Central memory CD8-positive, alpha-beta T cell (primary cell): ENCODE results near the gene UNCX.
"Not testable (repeated sequence)": the region's sequence is repeated elsewhere in the genome, so short reads cannot be mapped to it uniquely, and the experiment has no call there.

ENCODE experiments used
- ATAC-seq: fragments of 150-1000 bp; cut with Tn5 transposase; replicated peaks from 2 replicates; pipeline ENCODE4 v1.10.0; 2022; ENCODE audit warnings: mild to moderate bottlenecking, moderate FRiP score, moderate number of reproducible peaks; ENCODE audit not compliant: poor library complexity, severe bottlenecking; ENCODE audit errors: extremely low read depth
- DNase-seq, 2 donors: peaks; one replicate each; pipeline ENCODE4 v3.0.0; 2021; ENCODE audit warnings: low spot score in 2 of 2
- H3K27ac Mint-ChIP-seq: one replicate; pipeline ENCODE4 v1.8.0; 2022; ENCODE audit warnings: low read depth, mild to moderate bottlenecking, moderate library complexity, mixed read lengths
- H3K27me3 Mint-ChIP-seq: one replicate; pipeline ENCODE4 v1.8.0; 2022; ENCODE audit warnings: mixed read lengths
- H3K36me3 Mint-ChIP-seq: one replicate; pipeline ENCODE4 v1.8.0; 2022; ENCODE audit warnings: mild to moderate bottlenecking, moderate library complexity, mixed read lengths; ENCODE audit not compliant: insufficient read depth
- H3K4me1 Mint-ChIP-seq: one replicate; pipeline ENCODE4 v1.8.0; 2022; ENCODE audit warnings: mixed read lengths
- H3K4me3 Mint-ChIP-seq: one replicate; pipeline ENCODE4 v1.8.0; 2022; ENCODE audit warnings: mild to moderate bottlenecking, moderate library complexity, mixed read lengths
- H3K9me3 Mint-ChIP-seq: one replicate; pipeline ENCODE4 v1.8.0; 2022; ENCODE audit warnings: mixed read lengths

Gene UNCX

DNA sequence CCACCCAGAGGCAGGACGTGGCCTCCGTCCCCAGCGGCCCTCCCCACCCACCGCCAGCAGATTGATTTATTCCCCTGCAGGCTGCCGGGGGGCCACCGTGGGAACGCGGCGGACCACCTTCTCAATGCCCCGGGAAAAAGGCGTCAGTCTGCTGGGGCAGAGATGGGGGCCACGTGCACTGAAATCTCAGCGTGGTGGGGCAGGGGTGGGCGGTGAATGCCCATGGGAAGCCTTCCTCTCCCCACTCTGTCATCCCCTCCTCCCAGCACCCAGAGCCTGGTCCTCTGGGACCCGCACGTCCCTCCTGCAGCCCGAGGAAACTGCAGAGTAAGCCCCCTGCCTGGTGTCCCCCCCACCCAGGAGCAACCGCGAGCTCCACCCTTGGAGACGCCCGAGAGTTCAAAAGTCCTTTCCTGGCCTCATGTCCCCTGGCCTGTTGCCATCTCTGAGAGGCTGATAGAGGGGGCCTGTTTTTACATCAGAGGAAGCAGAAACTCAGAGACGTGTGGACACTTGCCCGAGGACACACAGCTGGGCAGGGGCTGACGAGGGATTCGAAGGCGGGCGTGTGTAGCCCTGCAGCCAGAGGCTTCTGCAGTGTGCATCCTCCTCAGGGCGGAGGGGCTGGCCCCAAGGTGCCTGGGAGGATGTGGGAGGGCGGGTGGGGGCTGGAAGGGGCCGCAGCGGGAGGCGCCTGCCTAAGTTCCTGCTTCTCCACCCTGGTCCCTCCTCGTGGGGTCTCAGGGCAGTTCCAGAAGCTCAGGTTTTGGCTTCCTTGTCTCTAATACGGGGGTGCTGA, 21.8 kb downstream of the UNCX start:
- Mint-ChIP-seq H3K27ac (no peak overlapping the region), H3K4me3 (peak overlapping the region; percentile 31), H3K9me3 (no peaks in the 10 kb centered on the region), H3K4me1 (no peaks in the 10 kb centered on the region), H3K27me3 (peaks cover 59% of the 10 kb centered on the region), H3K36me3 (no peaks in the 10 kb centered on the region)
- ATAC-seq (no peak), DNase-seq (no peak)

DNA sequence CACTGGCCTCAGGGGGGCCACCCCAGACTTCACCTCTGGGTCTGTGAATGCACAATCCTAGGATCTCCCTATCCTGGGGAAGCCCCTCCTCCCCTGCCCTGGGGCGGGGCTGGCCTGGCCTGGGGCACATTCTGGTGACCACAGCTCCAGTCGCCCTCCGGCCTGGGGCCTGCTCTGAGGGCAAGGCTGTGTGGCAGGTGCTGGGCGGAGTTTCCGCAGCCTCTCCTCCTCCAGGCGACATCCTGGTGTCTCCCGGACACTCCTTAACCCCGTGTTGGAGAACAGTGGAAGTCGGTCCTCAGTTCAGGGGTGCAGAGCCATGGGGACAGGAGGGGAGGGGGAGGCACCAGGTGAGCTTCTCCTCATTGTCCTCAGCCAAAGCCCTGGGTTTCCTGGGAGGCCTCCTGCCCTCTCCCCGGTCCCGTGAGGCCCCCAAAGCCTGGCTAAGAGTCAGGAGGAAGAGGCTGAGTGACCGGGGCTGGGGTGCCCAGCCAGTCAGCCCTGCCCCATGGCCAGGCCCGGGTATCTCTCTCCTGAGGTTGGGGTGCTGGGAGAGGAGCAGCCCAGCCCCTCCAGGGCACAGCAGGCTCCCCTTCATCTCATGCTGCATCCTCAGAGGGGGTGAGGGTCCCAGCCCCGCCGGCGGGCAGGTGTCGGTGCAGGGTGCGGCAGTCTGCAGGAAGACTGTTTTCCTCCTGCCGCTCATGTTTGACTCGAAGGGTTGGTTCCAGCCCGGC, 22.6 kb downstream of the UNCX start:
- Mint-ChIP-seq H3K36me3 (no peaks in the 10 kb centered on the region), H3K27me3 (peaks cover 53% of the 10 kb centered on the region), H3K27ac (no peak overlapping the region), H3K4me1 (no peaks in the 10 kb centered on the region), H3K9me3 (no peaks in the 10 kb centered on the region), H3K4me3 (no peak overlapping the region)
- ATAC-seq (no peak), DNase-seq (no peak)

DNA sequence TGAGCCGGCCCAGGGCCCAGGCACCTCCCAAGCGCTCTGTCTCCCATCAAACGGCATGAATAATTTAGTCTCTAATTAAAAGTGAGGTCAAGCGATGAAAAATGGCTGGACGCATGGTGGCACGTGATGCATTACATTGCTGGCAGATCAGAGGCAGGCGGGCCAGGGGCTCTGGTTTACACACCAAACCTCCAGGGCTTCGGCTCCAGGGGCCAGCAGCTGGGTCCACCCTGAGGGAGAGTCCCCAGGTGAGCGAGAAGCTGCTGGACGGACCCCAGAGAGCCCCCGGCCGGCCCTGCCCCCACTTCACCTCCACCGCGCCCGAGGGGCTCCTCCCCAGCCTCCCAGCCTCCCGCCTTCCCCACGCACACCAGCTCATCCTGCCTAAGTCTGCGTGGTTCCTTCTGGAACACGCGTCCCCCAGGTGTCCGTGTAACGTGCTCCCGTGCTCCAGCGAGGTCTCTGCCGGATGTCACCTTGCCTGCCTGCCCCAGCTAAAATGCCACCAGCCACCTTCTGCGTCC, 23.2 kb downstream of the UNCX start:
- no peaks in the 10 kb centered on the region for H3K9me3 Mint-ChIP-seq
- no peak overlapping the region for H3K4me3 Mint-ChIP-seq
- ATAC-seq (no peak), DNase-seq (no peak)
- H3K36me3 Mint-ChIP-seq, result no peaks in the 10 kb centered on the region
- peaks cover 53% of the 10 kb centered on the region for H3K27me3 Mint-ChIP-seq
- no peak overlapping the region for H3K27ac Mint-ChIP-seq
- H3K4me1 Mint-ChIP-seq, result no peaks in the 10 kb centered on the region

DNA sequence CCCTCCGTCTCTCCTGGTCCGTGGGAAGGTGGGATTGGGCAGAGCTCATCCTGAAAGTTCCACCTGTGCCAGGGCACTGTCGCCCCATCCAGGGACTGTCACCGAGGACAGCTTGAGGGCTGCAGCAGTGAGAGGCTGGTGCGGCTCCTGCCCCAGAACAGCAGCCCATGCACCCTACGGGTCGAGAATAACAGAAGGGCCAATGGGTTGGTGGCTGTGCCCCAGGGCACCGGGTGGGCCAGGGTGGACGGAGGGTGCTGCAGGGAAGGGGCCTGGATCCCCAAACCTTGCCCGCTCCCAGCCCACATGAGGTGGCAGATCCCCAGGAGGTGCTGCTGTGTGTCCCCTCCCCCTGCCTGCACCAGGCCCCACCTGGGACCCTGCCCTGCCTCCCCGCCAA, 23.9 kb downstream of the UNCX start:
- Mint-ChIP-seq H3K27ac (no peak overlapping the region), H3K4me3 (no peak overlapping the region), H3K4me1 (no peaks in the 10 kb centered on the region), H3K27me3 (peaks cover 50% of the 10 kb centered on the region), H3K9me3 (no peaks in the 10 kb centered on the region), H3K36me3 (no peaks in the 10 kb centered on the region)
- DNase-seq (no peak), ATAC-seq (no peak)

DNA sequence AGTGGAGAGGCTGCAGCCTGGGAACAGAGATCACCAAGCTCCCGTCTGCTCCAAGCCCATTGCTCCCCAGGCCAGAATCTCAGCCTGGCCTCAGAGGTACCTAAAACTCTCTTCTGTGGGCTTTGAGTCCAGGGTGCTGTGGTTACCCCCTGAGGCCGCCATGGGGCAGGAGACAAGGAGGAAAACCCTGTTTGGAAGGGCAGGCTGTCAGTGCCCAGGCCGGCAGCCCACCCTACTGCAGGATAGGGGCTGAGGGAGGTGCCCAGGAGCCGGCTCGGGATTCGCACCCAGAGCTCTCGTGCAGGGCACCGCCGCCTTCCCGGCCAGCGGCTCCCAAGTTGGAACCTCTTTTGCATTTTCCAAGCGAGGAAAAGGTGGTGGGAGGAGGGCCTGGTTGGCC, 24.5 kb downstream of the UNCX start:
- H3K36me3 Mint-ChIP-seq, result no peaks in the 10 kb centered on the region
- DNase-seq (no peak), ATAC-seq (no peak)
- no peak overlapping the region for H3K27ac Mint-ChIP-seq
- H3K4me1 Mint-ChIP-seq, result no peaks in the 10 kb centered on the region
- H3K9me3 Mint-ChIP-seq, result no peaks in the 10 kb centered on the region
- no peak overlapping the region for H3K4me3 Mint-ChIP-seq
- peaks cover 49% of the 10 kb centered on the region for H3K27me3 Mint-ChIP-seq

DNA sequence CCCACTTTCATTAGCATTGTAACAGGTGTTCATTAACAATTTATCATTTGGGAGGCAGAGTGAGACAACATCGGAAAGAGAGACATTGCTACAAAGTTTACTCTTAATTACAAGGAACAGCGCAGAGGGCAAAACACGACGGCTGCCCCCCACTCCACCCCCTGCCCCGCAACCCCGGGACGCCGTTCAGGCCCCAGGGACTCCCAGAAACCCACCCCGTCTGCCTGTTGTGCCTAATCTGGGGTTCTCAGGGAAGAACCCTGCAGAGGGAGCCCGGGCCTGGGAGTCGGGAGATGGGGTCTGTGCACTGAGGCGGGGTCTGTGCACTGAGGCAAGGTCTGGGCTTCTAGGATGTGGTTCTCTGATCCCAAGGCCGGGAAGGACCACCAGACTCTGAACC, 25.2 kb downstream of the UNCX start:
- ATAC-seq (no peak), DNase-seq (no peak)
- Mint-ChIP-seq H3K4me3 (no peak overlapping the region), H3K9me3 (no peaks in the 10 kb centered on the region), H3K27me3 (peaks cover 44% of the 10 kb centered on the region), H3K4me1 (no peaks in the 10 kb centered on the region), H3K27ac (no peak overlapping the region), H3K36me3 (no peaks in the 10 kb centered on the region)

DNA sequence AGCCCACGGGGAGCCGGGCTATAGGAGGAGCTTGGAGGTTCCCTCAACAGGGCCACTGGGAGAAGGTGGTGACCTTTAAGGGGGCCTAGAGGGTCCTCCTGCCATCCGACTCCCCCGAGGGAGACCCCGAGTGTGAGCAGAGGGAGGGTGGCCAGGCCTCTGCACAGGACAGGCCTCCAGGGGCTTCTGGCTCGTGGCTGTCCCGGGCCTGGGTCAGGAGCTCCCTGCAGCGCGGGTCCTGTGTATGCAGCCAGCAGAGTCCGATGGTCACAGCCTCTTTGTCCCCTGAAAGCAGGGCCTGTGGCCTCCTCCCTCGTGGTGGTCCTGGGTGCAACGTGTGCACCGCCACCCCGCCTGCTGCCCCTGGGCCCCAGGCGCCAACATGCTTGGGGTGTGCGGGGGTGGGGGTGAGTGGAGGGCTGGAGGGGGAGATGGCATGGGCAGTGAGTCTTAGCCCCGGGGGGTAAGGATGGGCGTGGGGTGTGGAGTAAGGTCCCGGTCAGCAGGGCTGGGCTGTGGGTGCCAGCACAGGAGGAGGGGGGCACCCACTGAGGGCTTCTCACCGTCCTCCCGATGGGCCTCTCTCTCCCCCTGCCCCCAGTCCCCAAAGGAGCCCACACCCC, 27.1 kb downstream of the UNCX start:
- Mint-ChIP-seq H3K9me3 (no peaks in the 10 kb centered on the region), H3K4me1 (no peaks in the 10 kb centered on the region), H3K27ac (no peak overlapping the region), H3K4me3 (no peak overlapping the region), H3K27me3 (peaks cover 40% of the 10 kb centered on the region), H3K36me3 (no peaks in the 10 kb centered on the region)
- ATAC-seq, result no peak
- no peak for DNase-seq

DNA sequence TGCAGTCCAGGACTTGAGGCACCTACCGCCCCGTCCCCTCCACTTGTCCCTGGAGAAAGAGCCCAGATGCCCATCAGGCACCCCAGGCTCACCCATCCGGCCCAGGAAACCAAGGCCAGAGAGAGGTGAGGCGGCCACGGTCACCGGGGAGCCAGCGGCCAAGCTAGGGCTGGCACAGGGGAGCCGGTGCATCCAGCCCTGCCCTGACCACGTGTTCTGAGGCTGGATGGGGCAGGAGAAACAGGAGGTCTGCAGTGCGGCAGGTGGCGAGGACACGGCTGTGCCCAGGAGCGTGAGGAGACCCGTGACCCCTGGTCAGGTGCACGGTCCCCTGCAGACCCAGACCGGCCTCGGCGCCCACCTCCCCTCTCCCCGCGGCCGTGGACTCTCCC, 27.6 kb downstream of the UNCX start:
- Mint-ChIP-seq H3K27ac (no peak overlapping the region), H3K9me3 (no peaks in the 10 kb centered on the region), H3K4me1 (no peaks in the 10 kb centered on the region), H3K4me3 (no peak overlapping the region), H3K27me3 (peaks cover 45% of the 10 kb centered on the region), H3K36me3 (no peaks in the 10 kb centered on the region)
- ATAC-seq, result no peak
- no peak for DNase-seq

DNA sequence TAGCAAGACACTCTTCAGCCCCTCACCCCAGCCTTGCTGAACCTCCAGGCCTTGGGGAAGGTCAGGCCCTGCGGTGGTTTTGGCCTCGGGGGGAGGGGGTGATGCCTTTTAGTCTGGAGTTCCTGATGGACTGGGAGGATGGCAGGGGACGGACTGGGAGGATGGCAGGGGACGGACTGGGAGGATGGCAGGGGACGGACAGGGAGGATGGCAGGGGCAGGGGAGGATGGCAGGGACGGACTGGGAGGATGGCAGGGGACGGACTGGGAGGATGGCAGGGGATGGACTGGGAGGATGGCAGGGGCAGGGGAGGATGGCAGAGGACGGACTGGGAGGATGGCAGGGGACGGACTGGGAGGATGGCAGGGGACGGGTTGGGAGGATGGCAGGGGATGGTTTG, 28.4 kb downstream of the UNCX start:
- not testable (repeated sequence) for DNase-seq, H3K27ac Mint-ChIP-seq, H3K9me3 Mint-ChIP-seq, ATAC-seq, H3K4me3 Mint-ChIP-seq, H3K36me3 Mint-ChIP-seq, H3K4me1 Mint-ChIP-seq
- peaks cover 44% of the 10 kb centered on the region for H3K27me3 Mint-ChIP-seq

DNA sequence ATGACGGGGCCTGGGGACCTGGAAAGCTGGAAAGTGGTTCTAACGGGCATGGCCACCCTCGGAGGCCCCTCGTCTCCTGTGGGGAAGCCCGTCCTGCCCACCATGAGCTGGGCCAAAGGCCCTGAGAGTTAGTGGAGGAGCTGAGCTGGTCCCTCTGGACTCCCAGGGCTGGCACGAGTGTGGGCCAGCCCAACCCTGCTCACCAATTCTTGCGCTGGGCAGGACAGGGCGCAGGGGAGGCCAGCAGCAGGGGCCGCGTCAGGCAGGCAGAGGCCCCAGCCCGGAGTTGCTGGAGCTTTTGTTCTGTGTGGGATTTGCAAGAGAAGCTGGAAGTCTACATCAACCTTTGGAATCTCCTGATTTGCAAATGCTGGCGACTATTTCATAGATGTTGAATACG, 29.8 kb downstream of the UNCX start:
- Mint-ChIP-seq H3K36me3 (no peaks in the 10 kb centered on the region), H3K27ac (no peak overlapping the region), H3K9me3 (no peaks in the 10 kb centered on the region), H3K4me1 (no peaks in the 10 kb centered on the region), H3K4me3 (no peak overlapping the region), H3K27me3 (peaks cover 48% of the 10 kb centered on the region)
- DNase-seq (no peak), ATAC-seq (no peak)

DNA sequence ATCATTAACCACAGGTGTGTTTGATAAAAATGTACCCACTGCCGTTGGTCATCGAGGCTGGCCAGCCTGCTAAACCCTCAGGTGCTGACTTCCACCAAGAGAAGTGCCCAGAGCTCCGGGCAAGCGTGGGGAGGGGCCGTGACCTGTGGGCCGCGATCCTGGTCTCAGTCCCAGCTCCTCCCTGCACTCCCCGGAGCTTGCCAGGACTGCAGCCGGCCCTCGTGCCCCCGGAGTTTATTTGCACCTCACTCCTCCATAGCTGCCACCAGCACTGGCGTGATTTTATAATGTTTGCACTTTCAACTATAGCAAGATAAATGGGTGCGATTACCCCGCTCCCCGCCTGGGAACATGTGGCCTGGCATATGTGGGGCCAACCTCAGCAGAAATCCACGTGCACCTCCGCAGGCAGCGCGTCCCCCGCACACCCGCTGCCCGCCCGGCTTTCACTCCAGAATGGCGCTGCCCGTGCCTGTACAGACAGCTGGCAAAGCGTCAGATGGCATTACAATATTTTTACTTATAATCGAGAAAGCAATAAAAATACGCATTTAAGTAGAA, 30.8 kb downstream of the UNCX start:
- H3K27me3 Mint-ChIP-seq, result peaks cover 49% of the 10 kb centered on the region

DNA sequence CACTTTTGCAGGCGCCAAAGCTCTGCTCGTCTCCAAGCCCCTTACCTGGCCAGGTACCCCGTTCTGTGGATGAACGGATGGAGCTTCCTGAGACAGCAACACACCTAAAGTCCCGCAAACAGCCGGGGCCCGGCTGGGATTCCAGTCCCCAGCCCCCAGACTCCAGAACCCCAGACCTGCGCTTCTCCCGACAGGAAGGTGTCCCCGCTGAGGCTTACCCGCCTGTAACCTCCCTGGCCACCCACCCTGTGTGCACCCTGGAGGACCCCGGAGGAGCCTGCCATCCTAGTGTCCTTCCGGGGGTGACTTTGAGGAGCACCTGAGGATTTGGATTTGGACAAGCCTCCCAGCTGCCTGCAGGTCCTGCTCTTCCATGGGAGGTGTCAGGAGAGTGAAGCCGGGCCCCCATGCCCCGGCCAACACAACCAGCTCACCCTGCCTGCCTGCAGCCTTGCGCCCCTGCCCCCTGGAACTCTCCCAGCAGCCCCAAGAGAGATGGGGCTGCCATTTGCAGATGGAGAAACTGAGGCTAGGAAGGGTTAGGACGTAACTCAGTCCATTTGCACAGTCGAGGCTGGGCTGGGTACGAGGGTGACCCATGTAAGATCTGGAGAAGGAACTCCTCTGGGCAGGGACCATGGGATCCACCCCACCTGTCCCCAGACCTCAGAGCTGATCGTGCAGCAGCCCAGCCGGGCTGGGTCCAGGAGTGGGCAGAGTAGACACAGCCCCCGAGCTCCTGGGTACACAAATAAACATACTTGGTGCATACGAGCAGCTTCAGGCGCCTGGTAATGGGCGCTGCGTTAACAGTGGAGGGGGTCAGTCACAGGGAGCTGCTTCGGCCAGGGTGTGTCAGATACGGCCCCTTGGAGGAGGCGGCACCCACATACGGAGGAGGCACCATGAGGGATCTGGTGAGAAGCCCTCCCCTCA, 31.9 kb downstream of the UNCX start:
- Mint-ChIP-seq H3K27ac (no peak overlapping the region), H3K4me3 (no peak overlapping the region), H3K36me3 (no peaks in the 10 kb centered on the region), H3K4me1 (no peaks in the 10 kb centered on the region), H3K9me3 (no peaks in the 10 kb centered on the region), H3K27me3 (peaks cover 57% of the 10 kb centered on the region)
- no peak for DNase-seq
- ATAC-seq, result no peak

More for the DNA sequence above, 30.8 kb downstream of the UNCX start:
- ATAC-seq (no peak), DNase-seq (no peak)
- Mint-ChIP-seq H3K27ac (no peak overlapping the region), H3K36me3 (no peaks in the 10 kb centered on the region), H3K9me3 (no peaks in the 10 kb centered on the region), H3K4me1 (no peaks in the 10 kb centered on the region), H3K4me3 (no peak overlapping the region)
